LNCaP clone FGC (cell line): ENCODE measurements around the gene BIRC2.

Source experiments
- DNase-seq: peaks from one replicate; pipeline ENCODE4 v3.0.0-alpha.2; 2011; ENCODE audit warnings: low read depth
- H3K4me3 ChIP-seq: 2 replicates; pipeline ENCODE4 v1.5.1; 2011; ENCODE audit warnings: mild to moderate bottlenecking, low read depth, low read length, control low read depth
- TF ChIP-seq, protein P1 (sequence below): IDR thresholded peaks from 2 replicates; pipeline ENCODE4 v1.5.1; 2012; ENCODE audit warnings: mild to moderate bottlenecking; ENCODE audit not compliant: control insufficient read depth, insufficient read depth; ENCODE audit errors: extremely low read depth

The BIRC2 gene

DNA sequence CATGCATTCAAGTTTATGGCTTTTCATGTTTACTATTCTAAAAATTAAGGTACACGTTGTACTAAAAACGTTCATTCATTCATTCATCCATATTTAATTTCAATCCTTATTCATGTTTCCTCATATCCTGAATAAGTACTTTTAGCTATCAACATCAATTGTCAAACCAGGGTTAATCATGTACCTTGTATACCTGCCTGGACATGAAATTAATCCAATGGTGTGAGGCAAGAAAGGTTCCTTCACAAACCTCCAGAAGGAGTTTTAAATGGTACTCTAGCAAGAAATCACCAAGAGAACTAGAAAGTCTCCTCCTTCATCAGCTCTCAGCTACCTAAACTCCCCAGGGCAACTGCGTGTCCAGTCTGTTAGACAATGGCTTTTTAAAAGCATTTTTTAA lies 72.2 kb downstream of the BIRC2 start:
- TF ChIP-seq, protein P1, sequence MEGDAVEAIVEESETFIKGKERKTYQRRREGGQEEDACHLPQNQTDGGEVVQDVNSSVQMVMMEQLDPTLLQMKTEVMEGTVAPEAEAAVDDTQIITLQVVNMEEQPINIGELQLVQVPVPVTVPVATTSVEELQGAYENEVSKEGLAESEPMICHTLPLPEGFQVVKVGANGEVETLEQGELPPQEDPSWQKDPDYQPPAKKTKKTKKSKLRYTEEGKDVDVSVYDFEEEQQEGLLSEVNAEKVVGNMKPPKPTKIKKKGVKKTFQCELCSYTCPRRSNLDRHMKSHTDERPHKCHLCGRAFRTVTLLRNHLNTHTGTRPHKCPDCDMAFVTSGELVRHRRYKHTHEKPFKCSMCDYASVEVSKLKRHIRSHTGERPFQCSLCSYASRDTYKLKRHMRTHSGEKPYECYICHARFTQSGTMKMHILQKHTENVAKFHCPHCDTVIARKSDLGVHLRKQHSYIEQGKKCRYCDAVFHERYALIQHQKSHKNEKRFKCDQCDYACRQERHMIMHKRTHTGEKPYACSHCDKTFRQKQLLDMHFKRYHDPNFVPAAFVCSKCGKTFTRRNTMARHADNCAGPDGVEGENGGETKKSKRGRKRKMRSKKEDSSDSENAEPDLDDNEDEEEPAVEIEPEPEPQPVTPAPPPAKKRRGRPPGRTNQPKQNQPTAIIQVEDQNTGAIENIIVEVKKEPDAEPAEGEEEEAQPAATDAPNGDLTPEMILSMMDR: no peak
- DNase-seq: no peak
- no peak overlapping the region for H3K4me3 ChIP-seq

DNA sequence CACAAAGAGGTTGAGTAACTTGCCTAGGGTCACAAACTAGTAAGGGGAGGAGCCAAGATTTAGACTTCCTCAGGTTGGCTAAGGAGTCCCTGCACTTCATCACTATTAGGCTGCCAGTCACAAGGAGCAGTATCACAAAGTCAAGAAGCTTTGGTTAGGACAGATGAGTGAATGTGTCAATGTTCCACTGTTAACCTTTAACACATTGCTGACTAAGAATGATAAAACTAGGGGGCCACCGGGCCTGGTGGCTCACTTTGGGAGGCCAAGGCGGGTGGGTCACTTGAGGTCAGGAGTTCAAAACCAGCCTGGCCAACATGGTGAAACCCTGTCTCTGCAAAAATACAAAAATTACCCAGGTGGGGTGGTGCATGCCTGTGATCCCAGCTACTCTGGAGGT lies 73.5 kb downstream of the BIRC2 start:
- TF ChIP-seq, protein P1: no peak
- no peak overlapping the region for H3K4me3 ChIP-seq
- DNase-seq: no peak

DNA sequence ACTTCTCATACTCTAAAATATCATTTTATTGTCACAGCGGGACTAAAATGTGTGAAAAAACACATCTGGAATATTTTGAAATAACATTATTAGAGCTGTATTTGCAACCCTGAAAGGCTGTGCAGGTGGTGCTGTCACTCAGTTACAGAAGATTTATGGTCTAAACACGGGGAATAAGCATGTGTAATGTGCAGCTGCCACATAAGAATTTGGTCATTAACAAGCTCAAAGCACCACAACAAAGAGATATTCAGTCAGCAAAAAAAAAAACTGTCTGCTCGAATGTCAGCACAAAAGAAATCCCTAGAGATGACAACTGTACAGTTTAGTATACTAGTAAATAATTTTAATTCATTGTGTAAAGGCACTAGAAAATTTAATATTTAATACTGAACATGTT lies 74.2 kb downstream of the BIRC2 start:
- no peak overlapping the region for H3K4me3 ChIP-seq
- no peak for DNase-seq
- TF ChIP-seq, protein P1: no peak

DNA sequence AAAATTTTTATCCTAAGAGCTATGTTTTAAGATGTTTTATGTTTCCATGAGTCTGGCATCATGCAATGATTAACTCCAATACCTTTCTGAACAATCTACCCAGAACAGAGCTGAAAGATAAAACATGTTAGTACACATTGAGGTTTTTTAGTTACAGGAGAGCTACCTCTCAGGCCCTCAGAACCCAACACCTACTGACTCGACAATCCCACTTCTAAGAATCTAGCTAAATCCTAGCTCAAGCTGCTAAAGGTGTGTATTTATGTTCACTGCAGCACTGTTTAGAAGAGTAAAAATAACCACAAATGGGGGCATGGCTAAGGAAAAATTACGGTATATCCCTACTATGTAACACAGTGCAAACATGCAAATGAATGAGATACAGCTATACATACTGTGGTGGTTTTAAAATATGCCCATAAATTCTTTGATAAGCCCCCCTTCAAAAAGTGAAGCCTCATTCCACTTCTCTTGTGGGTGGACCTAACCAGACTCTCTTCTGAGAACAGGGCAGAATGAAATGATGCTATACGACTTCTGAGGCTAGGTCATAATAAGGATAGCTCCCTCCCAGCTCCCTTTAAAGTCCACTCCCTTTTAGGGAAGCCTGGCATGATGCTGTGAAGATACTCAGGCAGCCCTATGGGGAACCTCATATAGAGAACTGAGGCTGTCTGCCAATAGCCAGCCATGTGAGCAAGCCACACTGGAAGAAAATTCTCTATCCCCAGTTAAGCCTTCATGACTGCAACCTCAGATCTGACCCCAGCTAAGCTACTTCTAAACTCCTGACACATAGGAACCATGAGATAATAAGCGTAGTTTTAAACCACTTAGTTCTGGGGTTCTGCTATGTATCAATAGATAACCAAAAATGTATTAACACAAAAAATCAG lies 76.1 kb downstream of the BIRC2 start:
- H3K4me3 ChIP-seq: no peak overlapping the region
- TF ChIP-seq, protein P1: no peak
- DNase-seq: no peak

DNA sequence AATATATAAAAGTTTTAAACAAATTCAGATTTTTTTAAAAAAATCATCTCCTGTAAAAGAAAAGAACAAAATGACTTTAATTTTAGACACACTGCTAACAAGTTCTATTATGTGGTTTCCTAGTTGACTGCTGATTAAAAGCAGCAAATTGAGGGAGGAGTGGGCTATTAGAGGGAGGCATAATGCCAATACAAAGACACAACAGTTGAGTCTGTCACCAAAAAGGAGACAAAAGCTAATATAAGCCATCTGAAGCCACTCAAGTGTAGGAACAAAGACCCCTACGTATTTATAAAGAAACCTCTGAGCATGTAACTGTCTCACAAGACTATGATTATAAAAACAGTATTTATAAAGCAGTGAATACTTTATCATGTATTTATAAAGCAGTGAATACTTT lies 76.9 kb downstream of the BIRC2 start:
- DNase-seq: no peak
- TF ChIP-seq, protein P1: no peak

DNA sequence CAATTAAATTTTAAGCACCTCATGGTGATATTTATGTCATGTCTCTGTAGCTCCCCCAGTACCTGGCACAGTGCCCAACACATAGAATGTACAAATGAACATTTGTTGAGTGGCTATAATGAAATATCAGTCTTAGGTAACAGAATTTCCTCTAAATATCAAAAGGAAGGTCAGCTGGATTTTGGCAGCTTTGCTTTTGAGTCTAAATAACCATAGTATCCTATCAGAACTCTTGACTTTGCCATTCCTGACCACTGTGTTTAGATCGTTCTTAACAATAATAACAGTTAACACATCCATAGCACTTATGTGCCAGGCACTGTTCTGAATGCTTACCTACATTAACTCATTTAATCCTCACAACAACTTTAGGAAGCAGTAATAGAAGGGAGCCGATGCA lies 79.0 kb downstream of the BIRC2 start:
- TF ChIP-seq, protein P1: no peak
- H3K4me3 ChIP-seq: no peak overlapping the region
- no peak for DNase-seq

More for the DNA sequence above, 76.9 kb downstream of the BIRC2 start:
- no peak overlapping the region for H3K4me3 ChIP-seq

DNA sequence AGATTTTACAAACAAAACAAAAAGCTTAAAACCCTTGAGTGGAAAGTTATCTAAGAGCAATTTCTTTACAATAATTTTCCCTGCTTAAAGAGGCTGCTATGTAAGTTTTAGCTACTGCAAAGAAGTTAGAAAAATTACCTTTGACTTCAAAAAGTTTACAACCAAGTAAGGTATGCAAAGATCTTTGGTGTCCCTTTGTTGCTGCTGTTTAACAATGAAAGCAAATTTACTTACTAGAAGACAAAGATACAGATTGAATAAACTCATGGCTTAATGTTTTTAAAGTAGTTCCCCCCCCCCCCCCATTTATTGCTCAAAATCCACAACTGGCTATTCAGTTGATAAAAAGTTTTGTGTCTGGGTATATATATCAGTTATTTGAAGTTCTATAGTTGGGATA lies 79.6 kb downstream of the BIRC2 start:
- H3K4me3 ChIP-seq: no peak overlapping the region
- TF ChIP-seq, protein P1: no peak
- no peak for DNase-seq
